GM12892 (cell line): ENCODE data around the gene PARD3.

Experiments
- POLR2A ChIP-seq: IDR thresholded peaks from 2 replicates; pipeline ENCODE4 v1.6.1; 2011; ENCODE audit warnings: low read depth, low read length, control low read depth
- POLR2AphosphoS5 ChIP-seq: IDR thresholded peaks from 2 replicates; pipeline ENCODE4 v1.6.1; 2011; ENCODE audit warnings: low read depth, low read length, control low read depth
- TAF1 ChIP-seq: IDR thresholded peaks from 2 replicates; pipeline ENCODE4 v1.6.1; 2011; ENCODE audit warnings: low read depth, mild to moderate bottlenecking, control low read depth, low read length, borderline replicate concordance

DNA sequence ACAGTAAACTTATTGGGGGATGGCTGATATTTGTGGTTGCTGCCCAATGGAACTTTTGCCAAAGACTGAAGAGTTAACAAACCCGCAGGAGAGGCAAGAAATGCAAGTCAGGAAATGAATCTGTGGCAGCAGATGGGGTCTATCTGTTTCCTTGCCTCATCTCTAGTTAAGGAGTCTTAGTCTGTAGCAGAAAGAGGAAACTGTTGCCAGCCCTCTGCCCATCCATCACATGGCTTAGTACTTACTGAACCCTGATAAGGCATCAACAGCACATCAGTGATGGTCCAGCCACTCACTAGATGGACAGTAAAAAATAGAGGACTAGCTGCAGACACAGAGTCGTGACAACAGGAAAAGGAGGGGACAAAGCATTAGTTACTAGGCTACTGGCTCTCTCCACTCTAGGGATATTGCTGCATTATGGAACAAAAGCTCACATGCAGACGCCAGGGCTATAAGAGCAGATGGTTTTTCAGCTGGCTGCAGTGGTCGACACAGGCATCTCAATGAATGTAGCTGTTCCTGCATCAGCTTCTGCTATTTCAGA, 614.7 kb downstream of the PARD3 start:
- TF ChIP-seq POLR2AphosphoS5 (no peak), TAF1 (no peak), POLR2A (no peak)
